Caco-2 (cell line): ENCODE results near the gene MCOLN2. TPM values are rescaled to one million over a fixed set of nuclear protein-coding genes. Genes with fewer than 3 reads are reported as not detected.

ENCODE experiments used
- BruUV-seq: library from RNA; stranded (reverse); fragments of 400-500 nt; replicated peaks from 2 replicates; lab custom pipeline; 2021; lab: Mats Ljungman, UMichigan
- CTCF ChIA-PET: fragments of 300-600 bp; sonication (Branson Sonifier 250); formaldehyde crosslinking; loops from one replicate; lab custom pipeline; 2022; ENCODE audit warnings: antibody characterized with exemption; lab: Charles Lee
- POLR2A ChIA-PET: fragments of 300-600 bp; sonication (Branson Sonifier 250); formaldehyde crosslinking; loops from one replicate; lab custom pipeline; 2022; ENCODE audit warnings: antibody characterized with exemption; lab: Charles Lee
- DNase-seq, 2 experiments: peaks; one replicate each; pipeline versions ENCODE4 v3.0.0 to v3.0.0-alpha.2; 2020 to 2022
- H3K27me3 ChIP-seq: replicated peaks from 2 replicates; pipeline ENCODE4 v1.6.0; 2011; ENCODE audit warnings: low read length; ENCODE audit not compliant: control insufficient read depth, insufficient read depth
- H3K36me3 ChIP-seq: 2 replicates; pipeline ENCODE4 v1.5.1; 2011; ENCODE audit warnings: low read length; ENCODE audit not compliant: control insufficient read depth, insufficient read depth
- H3K4me1 ChIP-seq: fragments of 250-450 bp; sonication (Bioruptor Pico); 2 replicates; pipeline ENCODE4 v1.5.1; 2020; ENCODE audit warnings: mild to moderate bottlenecking
- H3K4me3 ChIP-seq: 2 replicates; pipeline ENCODE4 v1.5.1; 2011; ENCODE audit warnings: low read depth, mild to moderate bottlenecking, control low read depth, low read length
- H3K9me3 ChIP-seq: fragments of 250-450 bp; sonication (Bioruptor Pico); 2 replicates; pipeline ENCODE4 v1.5.1; 2020; ENCODE audit warnings: mild to moderate bottlenecking, moderate library complexity
- H3K27ac Mint-ChIP-seq: one replicate; pipeline ENCODE4 v1.8.0; 2022; ENCODE audit warnings: mixed read lengths; ENCODE audit not compliant: unreplicated experiment
- H3K27me3 Mint-ChIP-seq: one replicate; pipeline ENCODE4 v1.8.0; 2022; ENCODE audit warnings: mixed read lengths; ENCODE audit not compliant: insufficient read depth, unreplicated experiment
- H3K36me3 Mint-ChIP-seq: one replicate; pipeline ENCODE4 v1.8.0; 2022; ENCODE audit warnings: mild to moderate bottlenecking, mixed read lengths; ENCODE audit not compliant: insufficient read depth, unreplicated experiment
- H3K4me1 Mint-ChIP-seq: one replicate; pipeline ENCODE4 v1.8.0; 2022; ENCODE audit warnings: low read depth, mixed read lengths; ENCODE audit not compliant: unreplicated experiment
- H3K4me3 Mint-ChIP-seq: one replicate; pipeline ENCODE4 v1.8.0; 2022; ENCODE audit warnings: mild to moderate bottlenecking, moderate library complexity, mixed read lengths; ENCODE audit not compliant: unreplicated experiment
- H3K9me3 Mint-ChIP-seq: one replicate; pipeline ENCODE4 v1.8.0; 2022; ENCODE audit warnings: mixed read lengths; ENCODE audit not compliant: unreplicated experiment
- intact Hi-C: fragments of 100-400 bp; cut with micrococcal nuclease; formaldehyde crosslinking; loops from one replicate; pipeline ENCODE4 v1.10.0; 2022; ENCODE audit not compliant: unreplicated experiment
- total RNA-seq: library from RNA; stranded (reverse); gene quantifications from 2 replicates; pipeline ENCODE4 v1.2.3, GENCODE V29; 2022
- TF ChIP-seq, protein P1 (sequence below), 2 experiments: fragments of 200-600 bp in 1 of 2; IDR thresholded peaks; 1 replicate in 1 of 2; 2 replicates in 1 of 2; pipeline versions ENCODE4 v1.5.1 to v1.8.0; 2011 to 2022; ENCODE audit warnings: antibody characterized with exemption in 1 of 2, control low read depth in 1 of 2, inconsistent platforms in 1 of 2, low read depth in 1 of 2, low read length in 1 of 2, mild to moderate bottlenecking in 1 of 2, moderate library complexity in 1 of 2; ENCODE audit not compliant: insufficient read depth in 1 of 2, severe bottlenecking in 1 of 2, unreplicated experiment in 1 of 2

Gene MCOLN2
- total RNA-seq, 1 experiment from 2014 or later = not detected

DNA sequence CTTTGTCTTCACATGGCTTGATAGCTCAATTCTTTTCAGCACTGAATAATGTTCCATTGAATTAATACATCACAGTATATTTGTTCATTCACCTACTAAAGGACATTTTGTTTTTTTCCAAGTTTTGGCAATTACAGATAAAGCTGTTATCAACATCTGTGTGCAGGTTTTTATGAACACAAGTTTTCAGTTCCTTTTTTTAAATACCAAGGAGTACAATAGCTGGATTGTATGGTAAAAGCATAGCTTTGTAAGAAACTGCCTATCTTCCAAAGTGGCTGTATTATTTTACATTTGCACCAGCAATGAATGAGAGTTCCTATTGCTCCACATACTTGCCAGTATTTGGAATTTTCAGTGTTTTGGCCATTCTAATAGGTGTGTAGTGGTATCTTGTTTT, 4.8 kb upstream of the MCOLN2 start:
- 0 out of 2 replicates have a peak, but pooled peaks cover 5% of the 10 kb centered on the region for H3K4me1 ChIP-seq
- Mint-ChIP-seq H3K4me3 (no peak overlapping the region), H3K27me3 (peaks cover 27% of the 10 kb centered on the region), H3K9me3 (peaks cover 10% of the 10 kb centered on the region), H3K36me3 (no peaks in the 10 kb centered on the region), H3K27ac (no peak overlapping the region), H3K4me1 (no peaks in the 10 kb centered on the region)
- CTCF ChIA-PET = no interaction called here
- no peaks in the 10 kb centered on the region for H3K9me3 ChIP-seq
- no peak for DNase-seq
- no peaks in the 10 kb centered on the region for H3K36me3 ChIP-seq
- BruUV-seq = no TSS peak
- TF ChIP-seq, protein P1, sequence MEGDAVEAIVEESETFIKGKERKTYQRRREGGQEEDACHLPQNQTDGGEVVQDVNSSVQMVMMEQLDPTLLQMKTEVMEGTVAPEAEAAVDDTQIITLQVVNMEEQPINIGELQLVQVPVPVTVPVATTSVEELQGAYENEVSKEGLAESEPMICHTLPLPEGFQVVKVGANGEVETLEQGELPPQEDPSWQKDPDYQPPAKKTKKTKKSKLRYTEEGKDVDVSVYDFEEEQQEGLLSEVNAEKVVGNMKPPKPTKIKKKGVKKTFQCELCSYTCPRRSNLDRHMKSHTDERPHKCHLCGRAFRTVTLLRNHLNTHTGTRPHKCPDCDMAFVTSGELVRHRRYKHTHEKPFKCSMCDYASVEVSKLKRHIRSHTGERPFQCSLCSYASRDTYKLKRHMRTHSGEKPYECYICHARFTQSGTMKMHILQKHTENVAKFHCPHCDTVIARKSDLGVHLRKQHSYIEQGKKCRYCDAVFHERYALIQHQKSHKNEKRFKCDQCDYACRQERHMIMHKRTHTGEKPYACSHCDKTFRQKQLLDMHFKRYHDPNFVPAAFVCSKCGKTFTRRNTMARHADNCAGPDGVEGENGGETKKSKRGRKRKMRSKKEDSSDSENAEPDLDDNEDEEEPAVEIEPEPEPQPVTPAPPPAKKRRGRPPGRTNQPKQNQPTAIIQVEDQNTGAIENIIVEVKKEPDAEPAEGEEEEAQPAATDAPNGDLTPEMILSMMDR (IDR thresholded peaks at IDR 0.05; ENCODE audit: insufficient read depth in 1 of 2, low read depth in 1 of 2, low read length in 1 of 2, severe bottlenecking in 1 of 2, unreplicated experiment in 1 of 2) = no peak
- no peaks in the 10 kb centered on the region for H3K27me3 ChIP-seq
- POLR2A ChIA-PET = no interaction called here
- intact Hi-C loops = no loop called here
- no peak overlapping the region for H3K4me3 ChIP-seq

DNA sequence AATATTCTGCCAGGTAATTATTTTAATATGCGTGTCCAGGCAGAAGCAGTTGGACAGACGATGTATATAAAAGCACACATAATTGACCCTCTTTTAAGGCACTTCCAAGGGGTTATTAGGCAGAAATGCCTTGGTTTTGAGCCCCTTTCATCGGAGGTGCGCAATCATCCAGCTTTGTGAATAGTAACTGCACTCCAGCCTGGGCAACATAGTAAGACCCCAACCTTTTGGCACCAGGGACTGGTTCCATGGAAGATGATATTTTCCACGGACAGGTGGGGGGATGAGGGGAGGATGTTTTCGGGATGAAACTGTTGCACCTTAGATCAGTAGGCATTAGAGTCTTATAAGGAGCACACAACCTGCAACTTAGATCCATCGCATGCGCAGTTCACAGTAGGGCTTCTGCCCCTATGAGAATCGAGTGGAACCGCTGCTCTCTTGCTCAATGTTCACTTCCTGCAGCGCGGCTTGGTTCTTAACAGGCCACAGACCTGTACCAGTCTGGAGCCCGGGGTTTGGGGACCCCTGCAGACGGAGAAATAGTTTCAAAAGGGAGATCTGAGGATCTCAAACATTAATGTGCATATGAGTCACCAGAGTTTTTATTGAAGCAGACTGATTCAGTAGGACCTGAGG, 1.8 kb upstream of the MCOLN2 start:
- no peak for DNase-seq
- TF ChIP-seq, protein P1 (IDR thresholded peaks at IDR 0.05; ENCODE audit: insufficient read depth in 1 of 2, low read depth in 1 of 2, low read length in 1 of 2, severe bottlenecking in 1 of 2, unreplicated experiment in 1 of 2) = no peak
- Histone ChIP-seq H3K9me3 (no peaks in the 10 kb centered on the region), H3K4me1 (0 out of 2 replicates have a peak, but pooled peaks cover 5% of the 10 kb centered on the region), H3K4me3 (no peak overlapping the region), H3K27me3 (no peaks in the 10 kb centered on the region; the same call in 1 of the 2 replicates), H3K36me3 (no peaks in the 10 kb centered on the region)
- Mint-ChIP-seq H3K4me3 (no peak overlapping the region), H3K4me1 (no peaks in the 10 kb centered on the region), H3K27me3 (peaks cover 27% of the 10 kb centered on the region), H3K36me3 (no peaks in the 10 kb centered on the region), H3K9me3 (no peaks in the 10 kb centered on the region), H3K27ac (no peak overlapping the region)
- intact Hi-C loops = loop anchor here (2.0 kb wide), 1 partner anchor 54 kb away; no protein-coding TSS in a partner anchor
- CTCF ChIA-PET = no interaction called here
- BruUV-seq = no TSS peak
- POLR2A ChIA-PET = no interaction called here

DNA sequence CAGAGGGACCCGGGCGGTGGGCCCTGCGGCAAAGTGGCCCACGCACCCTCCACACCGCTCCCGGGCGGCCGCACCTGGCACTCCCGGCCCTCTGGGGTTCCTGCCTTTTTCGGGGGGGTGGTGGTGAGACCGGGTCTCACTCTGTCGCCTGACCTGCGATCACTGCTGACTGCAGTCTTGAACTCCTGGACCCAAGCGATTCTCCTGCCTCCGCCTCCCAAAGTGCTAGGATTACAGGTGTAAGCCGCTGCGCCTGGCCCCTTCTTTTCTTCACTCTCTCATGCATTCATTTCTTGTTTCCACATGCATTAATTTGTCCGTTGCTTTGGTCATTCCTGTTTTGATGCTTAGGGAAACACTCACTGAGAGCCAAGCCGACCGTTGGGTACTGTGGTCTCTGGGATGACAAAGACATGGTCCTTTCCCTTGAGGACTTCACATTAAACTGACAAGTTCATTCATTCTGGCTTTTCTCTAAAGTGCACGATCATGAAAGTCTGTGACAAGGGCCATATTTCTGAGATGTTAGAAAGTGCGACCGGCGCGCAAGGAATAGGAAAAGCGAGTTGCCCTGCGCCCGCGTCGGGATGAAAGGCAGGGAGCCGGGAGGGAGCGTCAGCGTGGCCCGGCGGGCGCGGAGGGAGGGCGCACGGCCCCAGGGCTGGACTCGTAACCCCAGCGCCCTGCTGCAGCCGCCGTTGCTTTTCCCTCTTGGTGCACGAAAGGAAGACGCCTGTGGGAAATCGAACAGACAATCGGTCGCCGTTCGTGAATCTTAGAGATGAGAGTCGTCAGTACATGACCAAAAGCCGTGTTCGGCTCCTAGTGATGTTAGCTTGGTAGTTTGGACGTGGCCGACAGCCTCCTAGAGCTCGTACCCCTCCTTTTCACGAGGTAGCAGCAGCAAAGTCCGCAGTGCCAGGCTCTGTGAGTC, 1.0 kb upstream of the MCOLN2 start:
- peaks cover 28% of the 10 kb centered on the region for H3K27me3 Mint-ChIP-seq
- intact Hi-C loops = loop anchor here (2.0 kb wide), 1 partner anchor 53 kb away; no protein-coding TSS in a partner anchor
- Histone ChIP-seq H3K4me1 (0 out of 2 replicates have a peak, but pooled peaks cover 5% of the 10 kb centered on the region), H3K36me3 (no peaks in the 10 kb centered on the region), H3K4me3 (peak overlapping the region; percentile 30), H3K9me3 (no peaks in the 10 kb centered on the region), H3K27me3 (no peaks in the 10 kb centered on the region; the same call in 1 of the 2 replicates)
- peak in 1 of 2 experiments; percentile 4 for DNase-seq
- ChIA-PET CTCF (no interaction called here), POLR2A (no interaction called here)
- TF ChIP-seq, protein P1 (IDR thresholded peaks at IDR 0.05; ENCODE audit: insufficient read depth in 1 of 2, low read depth in 1 of 2, low read length in 1 of 2, severe bottlenecking in 1 of 2, unreplicated experiment in 1 of 2) = no peak
- H3K27ac Mint-ChIP-seq = no peak overlapping the region
- H3K4me1 Mint-ChIP-seq = no peaks in the 10 kb centered on the region
- no peaks in the 10 kb centered on the region for H3K9me3 Mint-ChIP-seq
- peak overlapping the region; percentile 73 for H3K4me3 Mint-ChIP-seq
- BruUV-seq = no TSS peak
- H3K36me3 Mint-ChIP-seq = no peaks in the 10 kb centered on the region
